NCI-H2029 treated with DMSO at 0.1 percent for 48 hours (cell line): Measurements from ENCODE around the gene PSMB2.

Source experiments
- DNase-seq: peaks from one replicate; lab custom pipeline; 2025; lab: John Stamatoyannopoulos, UW

PSMB2 gene

GRCh38 chr1:35572296-35572695 is 69.0 kb downstream of the PSMB2 start:
- no peak for DNase-seq

- DNase-seq = no peak
Measured at GRCh38 chr1:35571263-35571662, 70.1 kb downstream of the PSMB2 start.

GRCh38 chr1:35570589-35571137 is 70.7 kb downstream of the PSMB2 start:
- no peak for DNase-seq

GRCh38 chr1:35569936-35570335 is 71.4 kb downstream of the PSMB2 start:
- DNase-seq = no peak

- peak; percentile 29 for DNase-seq
Measured at GRCh38 chr1:35568975-35569395, 72.3 kb downstream of the PSMB2 start.

- DNase-seq = no peak
Measured at GRCh38 chr1:35567947-35568558, 73.3 kb downstream of the PSMB2 start.

- no peak for DNase-seq
Measured at GRCh38 chr1:35565742-35566133, 75.6 kb downstream of the PSMB2 start.

GRCh38 chr1:35564884-35565741 is 76.2 kb downstream of the PSMB2 start:
- no peak for DNase-seq

GRCh38 chr1:35564037-35564883 is 77.1 kb downstream of the PSMB2 start:
- no peak for DNase-seq

GRCh38 chr1:35563166-35563565 is 78.2 kb downstream of the PSMB2 start:
- DNase-seq = no peak

GRCh38 chr1:35561972-35562680 is 79.2 kb downstream of the PSMB2 start:
- no peak for DNase-seq

GRCh38 chr1:35561297-35561971 is 79.9 kb downstream of the PSMB2 start:
- DNase-seq = no peak

GRCh38 chr1:35560256-35561225 is 80.8 kb downstream of the PSMB2 start:
- DNase-seq = peak; percentile 17

- no peak for DNase-seq
Measured at GRCh38 chr1:35559317-35559944, 81.9 kb downstream of the PSMB2 start.

GRCh38 chr1:35558374-35559316 is 82.7 kb downstream of the PSMB2 start:
- no peak for DNase-seq

GRCh38 chr1:35557611-35558373 is 83.5 kb downstream of the PSMB2 start, which contains the start of gene NCDN:
NCDN (plus strand) TSS chr1:35557799; CDS start chr1:35558191, 392 bp downstream.
- DNase-seq = peak; percentile 79

GRCh38 chr1:35557118-35557610 is 84.2 kb downstream of the PSMB2 start, which contains the start of gene KIAA0319L:
KIAA0319L (minus strand) TSS chr1:35557403; CDS start chr1:35554491, 2,912 bp downstream.
- DNase-seq = peak; percentile 59
